ENCODE results near the gene MSH2.

The MSH2 gene

DNA sequence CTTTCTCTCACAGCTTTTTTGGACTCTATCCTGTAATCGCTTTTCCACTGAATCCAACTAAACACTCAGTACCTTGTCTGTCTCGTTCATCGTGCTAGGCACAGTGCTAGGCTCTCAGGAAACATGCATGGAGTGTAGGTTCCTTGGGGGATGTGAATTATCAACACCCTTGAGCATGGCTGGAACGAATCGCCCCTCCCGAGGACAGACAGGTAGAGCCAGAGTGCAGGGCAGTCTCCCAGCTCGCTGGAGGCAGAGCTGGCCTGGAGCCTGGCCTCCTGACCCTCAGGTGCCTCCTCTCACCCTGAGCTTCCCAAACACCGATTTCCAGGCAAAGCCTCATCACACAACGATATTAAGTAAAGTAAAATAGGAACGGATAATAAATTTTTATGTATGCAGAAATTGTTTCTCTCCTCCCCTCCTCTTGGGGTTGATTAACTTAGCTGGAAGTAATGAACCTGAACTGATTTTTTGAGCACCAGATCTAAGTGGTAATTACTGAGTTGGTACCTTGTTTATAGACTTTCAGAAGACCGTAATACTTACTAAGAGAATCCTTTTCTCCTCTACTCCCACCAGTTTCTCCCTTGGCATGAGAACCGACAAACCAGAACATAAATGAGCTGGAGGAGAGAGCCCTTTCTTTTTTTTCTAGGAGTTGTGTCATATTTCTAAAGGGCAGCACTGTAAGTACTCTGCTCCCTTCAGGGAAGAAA lies 90.5 kb downstream of the MSH2 start:
- no peak overlapping the region for H3K27ac ChIP-seq (ENCODE audit: low read length)
- TF ChIP-seq EZH2phosphoT487 (IDR thresholded peaks at IDR 0.05; ENCODE audit: low read length) = no peak
- TF ChIP-seq EZH2 (optimal IDR thresholded peaks at IDR 0.05; ENCODE audit: low read depth, low read length) = no peak
- TF ChIP-seq, protein P1, sequence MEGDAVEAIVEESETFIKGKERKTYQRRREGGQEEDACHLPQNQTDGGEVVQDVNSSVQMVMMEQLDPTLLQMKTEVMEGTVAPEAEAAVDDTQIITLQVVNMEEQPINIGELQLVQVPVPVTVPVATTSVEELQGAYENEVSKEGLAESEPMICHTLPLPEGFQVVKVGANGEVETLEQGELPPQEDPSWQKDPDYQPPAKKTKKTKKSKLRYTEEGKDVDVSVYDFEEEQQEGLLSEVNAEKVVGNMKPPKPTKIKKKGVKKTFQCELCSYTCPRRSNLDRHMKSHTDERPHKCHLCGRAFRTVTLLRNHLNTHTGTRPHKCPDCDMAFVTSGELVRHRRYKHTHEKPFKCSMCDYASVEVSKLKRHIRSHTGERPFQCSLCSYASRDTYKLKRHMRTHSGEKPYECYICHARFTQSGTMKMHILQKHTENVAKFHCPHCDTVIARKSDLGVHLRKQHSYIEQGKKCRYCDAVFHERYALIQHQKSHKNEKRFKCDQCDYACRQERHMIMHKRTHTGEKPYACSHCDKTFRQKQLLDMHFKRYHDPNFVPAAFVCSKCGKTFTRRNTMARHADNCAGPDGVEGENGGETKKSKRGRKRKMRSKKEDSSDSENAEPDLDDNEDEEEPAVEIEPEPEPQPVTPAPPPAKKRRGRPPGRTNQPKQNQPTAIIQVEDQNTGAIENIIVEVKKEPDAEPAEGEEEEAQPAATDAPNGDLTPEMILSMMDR (IDR thresholded peaks at IDR 0.05; ENCODE audit: low read length) = no peak
- H2AFZ ChIP-seq (ENCODE audit: low read length) = no peak overlapping the region
- no peaks in the 10 kb centered on the region for H3K79me2 ChIP-seq (ENCODE audit: low read length)
- H3F3A ChIP-seq (ENCODE audit: insufficient read depth, low read length) = no peaks in the 10 kb centered on the region
- DNase-seq = no peak
- H3K4me2 ChIP-seq (ENCODE audit: low read depth, low read length) = no peak overlapping the region
- no peaks in the 10 kb centered on the region for H3K9me2 ChIP-seq (replicated peaks; ENCODE audit: insufficient read depth, low read length)
- no peaks in the 10 kb centered on the region for H3K9me3 ChIP-seq (replicated peaks; ENCODE audit: insufficient read depth, low read length)
- H3K27me3 ChIP-seq (replicated peaks; ENCODE audit: insufficient read depth, low read length) = no peaks in the 10 kb centered on the region
- no peak overlapping the region for H3K4me3 ChIP-seq (ENCODE audit: low read length)
- H3K36me3 ChIP-seq (replicated peaks; ENCODE audit: insufficient read depth, low read length) = no peaks in the 10 kb centered on the region
- no peaks in the 10 kb centered on the region for H3K4me1 ChIP-seq (ENCODE audit: low read length)
- no peaks in the 10 kb centered on the region for H4K20me1 ChIP-seq (ENCODE audit: insufficient read depth, low read length)
- H3K9ac ChIP-seq (ENCODE audit: low read length) = no peak overlapping the region

DNA sequence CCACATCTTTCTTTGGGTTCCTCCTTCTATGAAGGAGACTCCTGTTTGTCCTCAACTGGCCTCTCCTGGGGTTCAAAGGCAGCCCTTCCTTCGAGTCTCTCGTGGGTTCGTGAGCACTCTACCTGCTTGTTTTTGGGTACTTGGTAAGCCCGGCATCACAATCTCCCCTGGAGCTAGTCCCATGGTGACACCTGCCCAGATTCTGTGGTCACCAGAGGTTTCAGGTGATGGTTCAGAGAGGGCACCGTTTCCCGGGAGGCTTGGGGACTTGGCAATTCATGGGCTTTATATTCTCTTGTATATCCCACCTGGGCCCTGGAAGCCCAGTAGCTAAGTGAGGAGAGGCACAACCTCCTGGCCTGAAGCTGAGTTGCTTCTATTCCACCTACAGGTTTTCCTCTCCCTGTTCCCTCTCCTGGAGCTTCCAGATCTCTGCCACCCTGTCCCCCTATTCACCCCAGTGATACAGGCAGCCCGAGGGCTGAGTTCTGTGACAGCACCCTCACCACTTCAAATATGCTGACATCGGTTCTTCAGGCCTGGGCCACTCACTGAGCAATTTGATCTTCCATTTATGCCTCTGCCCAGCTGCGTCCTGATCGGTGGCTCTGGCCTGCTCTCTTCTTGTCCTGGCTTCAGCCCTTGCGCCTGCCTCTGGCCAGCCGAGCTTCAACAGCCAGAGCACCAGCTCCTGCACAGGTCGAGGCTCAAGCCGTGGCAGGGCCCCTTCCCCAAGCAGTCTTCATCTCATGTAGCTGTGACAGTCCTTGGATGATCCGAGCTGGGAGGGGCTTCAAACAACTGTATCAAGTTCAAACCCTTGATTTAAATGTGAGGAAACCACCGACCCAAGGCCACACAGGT lies 91.5 kb downstream of the MSH2 start:
- H4K20me1 ChIP-seq (ENCODE audit: insufficient read depth, low read length) = no peaks in the 10 kb centered on the region
- no peaks in the 10 kb centered on the region for H3K9me3 ChIP-seq (replicated peaks; ENCODE audit: insufficient read depth, low read length)
- no peak for DNase-seq
- no peaks in the 10 kb centered on the region for H3K27me3 ChIP-seq (replicated peaks; ENCODE audit: insufficient read depth, low read length)
- no peak overlapping the region for H3K9ac ChIP-seq (ENCODE audit: low read length)
- H3F3A ChIP-seq (ENCODE audit: insufficient read depth, low read length) = no peaks in the 10 kb centered on the region
- TF ChIP-seq, protein P1 (IDR thresholded peaks at IDR 0.05; ENCODE audit: low read length) = no peak
- TF ChIP-seq EZH2 (optimal IDR thresholded peaks at IDR 0.05; ENCODE audit: low read depth, low read length) (no peak), EZH2phosphoT487 (IDR thresholded peaks at IDR 0.05; ENCODE audit: low read length) (no peak)
- H3K4me2 ChIP-seq (ENCODE audit: low read depth, low read length) = no peak overlapping the region
- H3K4me1 ChIP-seq (ENCODE audit: low read length) = no peaks in the 10 kb centered on the region
- H3K4me3 ChIP-seq (ENCODE audit: low read length) = no peak overlapping the region
- no peaks in the 10 kb centered on the region for H3K9me2 ChIP-seq (replicated peaks; ENCODE audit: insufficient read depth, low read length)
- no peak overlapping the region for H3K27ac ChIP-seq (ENCODE audit: low read length)
- H2AFZ ChIP-seq (ENCODE audit: low read length) = no peak overlapping the region
- no peaks in the 10 kb centered on the region for H3K79me2 ChIP-seq (ENCODE audit: low read length)
- no peaks in the 10 kb centered on the region for H3K36me3 ChIP-seq (replicated peaks; ENCODE audit: insufficient read depth, low read length)

DNA sequence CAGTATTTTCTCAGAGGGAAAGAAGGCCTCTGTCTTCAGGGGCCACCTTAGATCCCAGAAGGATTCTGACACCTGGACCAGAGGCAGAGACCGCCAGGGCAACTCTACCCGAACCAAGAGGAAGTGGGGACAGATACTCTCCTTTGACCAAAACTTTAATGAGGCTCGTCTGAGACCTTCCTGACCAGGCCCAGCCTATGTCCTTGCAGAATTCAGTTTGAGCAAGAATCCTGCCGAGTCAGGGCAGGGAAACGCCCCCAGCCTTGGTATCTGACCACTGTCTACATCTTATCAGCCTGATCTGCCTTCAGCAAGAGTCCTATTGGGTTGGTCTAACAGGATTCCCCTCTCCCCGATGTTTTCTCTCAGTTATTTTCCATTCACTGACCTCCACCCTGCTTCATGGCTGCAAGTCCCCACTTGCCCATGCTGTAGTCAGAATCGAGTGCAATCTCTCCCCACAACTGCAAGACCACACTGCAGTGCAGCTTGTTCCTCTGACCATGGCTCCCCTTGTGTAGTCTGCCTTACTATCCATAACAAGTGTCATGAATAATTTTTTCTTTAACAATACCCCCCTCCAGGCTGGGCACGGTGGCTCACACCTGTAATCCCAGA lies 95.0 kb downstream of the MSH2 start:
- no peak for DNase-seq
- H3K27me3 ChIP-seq (replicated peaks; ENCODE audit: insufficient read depth, low read length) = no peaks in the 10 kb centered on the region
- H3K9ac ChIP-seq (ENCODE audit: low read length) = no peak overlapping the region
- H3K9me2 ChIP-seq (replicated peaks; ENCODE audit: insufficient read depth, low read length) = no peaks in the 10 kb centered on the region
- H3K79me2 ChIP-seq (ENCODE audit: low read length) = no peaks in the 10 kb centered on the region
- no peak overlapping the region for H3K4me2 ChIP-seq (ENCODE audit: low read depth, low read length)
- no peak overlapping the region for H3K27ac ChIP-seq (ENCODE audit: low read length)
- no peaks in the 10 kb centered on the region for H3K4me1 ChIP-seq (ENCODE audit: low read length)
- TF ChIP-seq EZH2 (optimal IDR thresholded peaks at IDR 0.05; ENCODE audit: low read depth, low read length) (no peak), EZH2phosphoT487 (IDR thresholded peaks at IDR 0.05; ENCODE audit: low read length) (no peak)
- TF ChIP-seq, protein P1 (IDR thresholded peaks at IDR 0.05; ENCODE audit: low read length) = no peak
- no peaks in the 10 kb centered on the region for H3K36me3 ChIP-seq (replicated peaks; ENCODE audit: insufficient read depth, low read length)
- no peak overlapping the region for H2AFZ ChIP-seq (ENCODE audit: low read length)
- H4K20me1 ChIP-seq (ENCODE audit: insufficient read depth, low read length) = no peaks in the 10 kb centered on the region
- H3F3A ChIP-seq (ENCODE audit: insufficient read depth, low read length) = no peaks in the 10 kb centered on the region
- no peaks in the 10 kb centered on the region for H3K9me3 ChIP-seq (replicated peaks; ENCODE audit: insufficient read depth, low read length)
- H3K4me3 ChIP-seq (ENCODE audit: low read length) = no peak overlapping the region

All from MM.1S (cell line).